HG02973 (cell line): ENCODE data around the gene FHL3.
"Not testable (repeated sequence)": the region's sequence is repeated elsewhere in the genome, so short reads cannot be mapped to it uniquely, and the experiment has no call there.

ENCODE experiments used
- ATAC-seq: cut with Tn5 transposase; IDR thresholded peaks from one replicate; pipeline ENCODE4 v1.9.1; 2021; ENCODE audit warnings: moderate library complexity; ENCODE audit not compliant: unreplicated experiment

The FHL3 gene

GRCh38 chr1:37995751-37996345, 9.5 kb downstream of the FHL3 start:
- no peak for ATAC-seq

GRCh38 chr1:37994886-37995566, 10.3 kb downstream of the FHL3 start:
- ATAC-seq = no peak

DNA sequence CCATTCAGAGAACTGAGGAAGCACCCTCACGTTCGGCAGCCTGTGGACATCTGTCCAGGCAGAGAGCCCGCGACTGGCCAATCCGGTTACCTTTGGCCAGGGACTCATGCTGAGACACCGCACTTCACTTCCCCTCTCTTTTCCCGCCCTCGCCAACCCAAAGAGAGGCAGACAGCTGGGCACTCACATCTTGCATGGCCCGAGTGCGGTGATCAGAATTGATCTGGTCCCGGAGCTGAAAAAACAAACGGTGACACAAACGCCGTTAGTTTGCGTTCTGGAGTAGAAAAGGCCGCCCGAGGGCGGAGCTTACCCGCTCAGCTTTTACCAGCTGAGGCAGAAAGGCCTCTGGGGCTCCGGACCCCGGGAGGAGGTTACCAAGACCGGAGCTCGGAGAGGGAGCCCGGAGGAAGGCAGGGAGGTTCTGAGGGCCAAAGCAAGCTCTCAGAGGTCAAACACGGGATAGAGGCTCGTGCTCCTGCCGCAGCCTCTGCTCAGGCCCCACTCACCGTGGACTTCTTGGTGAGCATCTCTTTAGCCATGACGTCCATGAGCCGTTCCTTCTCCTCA, 15.9 kb downstream of the FHL3 start:
- ATAC-seq = peak; percentile 6

- ATAC-seq = no peak
Measured at GRCh38 chr1:37987679-37988078, 17.6 kb downstream of the FHL3 start.

GRCh38 chr1:37983546-37983945, 21.8 kb downstream of the FHL3 start:
- no peak for ATAC-seq

DNA sequence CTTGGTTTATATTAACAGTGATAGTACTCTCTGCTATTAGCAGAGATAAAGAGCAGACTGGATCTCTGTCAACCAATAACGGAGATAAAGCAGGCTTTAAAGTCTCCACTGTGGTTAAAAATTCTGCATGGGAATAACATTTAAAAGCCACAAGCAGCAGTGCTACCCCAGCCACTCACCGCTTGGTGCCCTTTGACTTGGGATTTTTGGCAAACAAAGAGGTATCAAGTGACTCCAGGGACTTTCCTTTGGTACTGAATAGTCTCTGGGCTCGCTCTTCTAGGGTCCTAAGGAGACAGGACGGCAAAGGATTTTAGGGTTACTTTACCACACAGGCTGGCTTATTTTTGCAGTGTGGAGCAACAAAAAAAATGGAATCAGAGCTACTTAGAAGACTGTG, 26.8 kb downstream of the FHL3 start:
- no peak for ATAC-seq

DNA sequence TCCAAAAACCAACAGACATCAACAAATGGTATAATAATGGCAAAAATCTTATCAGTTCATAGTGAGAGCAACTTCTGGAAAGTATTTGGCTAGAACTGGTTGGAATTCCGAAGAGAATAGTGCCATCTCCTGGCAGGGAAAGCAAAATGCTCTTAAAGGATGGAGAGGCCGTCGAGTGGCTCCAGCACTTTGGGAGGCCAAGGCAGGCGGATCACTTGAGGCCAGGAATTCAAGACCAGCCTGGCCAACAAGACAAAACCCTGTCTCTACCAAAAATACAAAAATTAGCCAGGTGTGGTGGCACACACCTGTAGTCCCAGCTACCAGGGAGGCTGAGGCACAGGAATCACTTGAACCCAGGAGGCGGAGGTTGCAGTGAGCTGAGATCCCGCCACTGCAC, 30.2 kb downstream of the FHL3 start:
- ATAC-seq = not testable (repeated sequence)

DNA sequence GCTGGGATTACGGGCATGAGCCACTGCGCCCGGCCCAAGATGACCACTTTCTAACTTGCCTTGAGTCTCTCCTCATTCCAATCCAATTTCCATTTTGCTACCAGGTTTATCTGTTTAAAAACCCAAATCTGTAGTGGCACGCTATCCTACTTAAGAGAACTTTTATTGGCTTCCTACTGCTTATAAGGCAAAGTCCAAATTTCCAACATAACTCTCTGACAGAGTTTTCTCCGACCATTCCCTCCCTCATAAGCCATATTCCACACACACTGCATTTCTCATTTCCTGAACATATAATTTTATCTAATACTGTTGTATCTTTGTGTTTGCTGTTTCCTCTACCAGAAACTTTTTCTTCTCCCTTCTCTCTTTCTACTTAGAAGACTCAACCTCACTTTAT, 30.7 kb downstream of the FHL3 start:
- ATAC-seq = no peak

GRCh38 chr1:37973684-37974083, 31.6 kb downstream of the FHL3 start:
- ATAC-seq = not testable (repeated sequence)

GRCh38 chr1:37965301-37965700, 40.0 kb downstream of the FHL3 start:
- no peak for ATAC-seq

- not testable (repeated sequence) for ATAC-seq
Measured at GRCh38 chr1:37964106-37964505, 41.2 kb downstream of the FHL3 start.

DNA sequence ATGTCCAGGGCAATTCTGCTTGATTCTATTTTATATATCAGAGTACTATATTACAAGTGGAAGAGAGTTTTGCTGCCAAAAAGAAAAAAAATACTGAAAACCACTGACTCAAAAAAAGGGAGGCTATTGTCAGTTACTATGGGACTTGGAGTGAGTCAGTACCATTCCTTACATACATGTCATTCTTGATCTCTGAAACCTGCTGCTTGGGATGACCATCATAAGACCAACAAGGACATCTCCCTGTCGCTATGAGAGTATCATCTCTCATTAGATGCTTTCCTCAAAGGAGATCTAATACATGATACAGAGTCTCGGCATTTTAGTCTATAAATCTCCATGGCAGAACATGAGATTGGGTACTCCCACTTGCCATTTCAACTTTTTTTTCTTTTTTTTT, 46.6 kb downstream of the FHL3 start:
- ATAC-seq = no peak

- no peak for ATAC-seq
Measured at GRCh38 chr1:37955685-37956084, 49.6 kb downstream of the FHL3 start.

GRCh38 chr1:37954316-37954971, 50.9 kb downstream of the FHL3 start:
- no peak for ATAC-seq

- no peak for ATAC-seq
Measured at GRCh38 chr1:37952738-37953137, 52.6 kb downstream of the FHL3 start.

- ATAC-seq = no peak
Measured at GRCh38 chr1:37951783-37952624, 53.3 kb downstream of the FHL3 start.

- ATAC-seq = no peak
Measured at GRCh38 chr1:37951041-37951782, 54.1 kb downstream of the FHL3 start.

DNA sequence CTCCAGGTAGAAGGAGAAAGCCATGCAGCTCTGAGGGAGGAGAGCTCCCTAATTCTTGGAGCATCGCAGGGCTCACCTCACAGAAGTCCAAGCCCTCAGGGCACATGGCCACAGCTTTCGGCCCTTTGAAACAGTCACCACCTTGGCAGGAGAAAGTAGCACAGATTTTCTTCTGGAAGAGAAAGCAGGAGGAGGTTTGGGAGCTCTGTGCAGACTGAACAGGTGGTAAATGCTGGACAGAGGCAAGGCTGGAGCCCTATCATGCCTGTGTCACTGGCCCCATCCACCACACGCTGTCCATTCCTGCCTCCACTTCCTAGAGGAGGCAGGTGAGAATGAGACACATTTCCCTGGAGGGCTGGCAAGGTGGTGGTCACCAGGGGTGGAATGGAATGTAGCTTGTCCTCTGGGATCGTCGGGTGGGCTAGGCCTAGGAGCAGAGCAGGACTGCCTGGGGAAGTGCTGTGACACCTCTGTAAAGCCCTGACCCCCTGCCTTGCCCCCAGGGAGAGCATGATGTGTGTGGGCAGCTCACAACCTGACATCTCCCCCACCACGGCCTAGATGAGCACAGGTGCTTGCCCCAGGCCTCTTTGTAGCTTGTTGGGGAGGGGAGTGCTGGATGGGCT, 55.7 kb downstream of the FHL3 start:
- no peak for ATAC-seq

- ATAC-seq = no peak
Measured at GRCh38 chr1:37948841-37949240, 56.5 kb downstream of the FHL3 start.

- no peak for ATAC-seq
Measured at GRCh38 chr1:37948166-37948565, 57.1 kb downstream of the FHL3 start.
